HEK293 (cell line): Measurements from ENCODE around the gene PTBP2.

ENCODE experiments used
- CTCF ChIP-seq: fragments of 450-650 bp; formaldehyde crosslinking; IDR thresholded peaks from 2 replicates; pipeline ENCODE4 v1.5.1; 2016; ENCODE audit warnings: missing biosample characterization, missing genetic modification characterization
- INSM2 ChIP-seq: fragments of 450-650 bp; formaldehyde crosslinking; IDR thresholded peaks from 2 replicates; pipeline ENCODE4 v1.5.1; 2016; ENCODE audit warnings: missing biosample characterization, missing genetic modification characterization
- KLF16 ChIP-seq: fragments of 450-650 bp; formaldehyde crosslinking; IDR thresholded peaks from 2 replicates; pipeline ENCODE4 v1.5.1; 2017; ENCODE audit warnings: missing biosample characterization, missing genetic modification characterization
- PBX3 ChIP-seq: sonication (generic); formaldehyde crosslinking; IDR thresholded peaks from 2 replicates; pipeline ENCODE4 v1.8.1; 2022; ENCODE audit warnings: mild to moderate bottlenecking, moderate library complexity, missing genetic modification reagents
- ZNF274 ChIP-seq, 2 experiments: fragments of 200-500 bp in 1 of 2; fragments of 450-650 bp in 1 of 2; sonication (Bioruptor generic) in 1 of 2; formaldehyde crosslinking in 1 of 2; IDR thresholded peaks; 2 replicates each; pipeline versions ENCODE4 v1.5.1 to v1.6.1; 2014 to 2016; ENCODE audit warnings: borderline replicate concordance in 1 of 2, inconsistent platforms in 1 of 2, low read length in 1 of 2, missing biosample characterization in 1 of 2, missing genetic modification characterization in 1 of 2
- ZNF416 ChIP-seq: fragments of 450-650 bp; formaldehyde crosslinking; IDR thresholded peaks from 2 replicates; pipeline ENCODE4 v1.5.1; 2016; ENCODE audit warnings: missing biosample characterization, missing genetic modification characterization
- ZNF521 ChIP-seq: fragments of 450-650 bp; formaldehyde crosslinking; IDR thresholded peaks from 2 replicates; pipeline ENCODE4 v1.5.1; 2017; ENCODE audit warnings: missing biosample characterization, mild to moderate bottlenecking, missing genetic modification characterization
- ZNF580 ChIP-seq: fragments of 450-650 bp; formaldehyde crosslinking; IDR thresholded peaks from 2 replicates; pipeline ENCODE4 v1.5.1; 2016; ENCODE audit warnings: missing biosample characterization, missing genetic modification characterization
- ZNF670 ChIP-seq: fragments of 450-650 bp; formaldehyde crosslinking; IDR thresholded peaks from 2 replicates; pipeline ENCODE4 v1.5.1; 2016; ENCODE audit warnings: missing biosample characterization, missing genetic modification characterization, low read depth

GRCh38 chr1:96763514-96763913, 41.9 kb downstream of the PTBP2 start:
- TF ChIP-seq PBX3 (CRISPR knock-in tag) (no peak), KLF16 (tag by site-specific recombination) (no peak), INSM2 (tag by site-specific recombination) (no peak), CTCF (no peak), ZNF580 (no peak), ZNF416 (no peak), ZNF521 (no peak), ZNF670 (no peak), ZNF274 (IDR thresholded peaks at IDR 0.05; ENCODE audit: low read length) (no peak), ZNF274 (tag by site-specific recombination; IDR thresholded peaks at IDR 0.05; ENCODE audit: borderline replicate concordance) (no peak)
